HG02943 (cell line): ENCODE results near the gene C12orf75.
"Not testable (repeated sequence)": the region's sequence is repeated elsewhere in the genome, so short reads cannot be mapped to it uniquely, and the experiment has no call there.

Source experiments
- ATAC-seq: cut with Tn5 transposase; IDR thresholded peaks from one replicate; pipeline ENCODE4 v1.9.1; 2021; ENCODE audit warnings: mild to moderate bottlenecking, low read depth, moderate library complexity; ENCODE audit not compliant: unreplicated experiment

Gene C12orf75

DNA sequence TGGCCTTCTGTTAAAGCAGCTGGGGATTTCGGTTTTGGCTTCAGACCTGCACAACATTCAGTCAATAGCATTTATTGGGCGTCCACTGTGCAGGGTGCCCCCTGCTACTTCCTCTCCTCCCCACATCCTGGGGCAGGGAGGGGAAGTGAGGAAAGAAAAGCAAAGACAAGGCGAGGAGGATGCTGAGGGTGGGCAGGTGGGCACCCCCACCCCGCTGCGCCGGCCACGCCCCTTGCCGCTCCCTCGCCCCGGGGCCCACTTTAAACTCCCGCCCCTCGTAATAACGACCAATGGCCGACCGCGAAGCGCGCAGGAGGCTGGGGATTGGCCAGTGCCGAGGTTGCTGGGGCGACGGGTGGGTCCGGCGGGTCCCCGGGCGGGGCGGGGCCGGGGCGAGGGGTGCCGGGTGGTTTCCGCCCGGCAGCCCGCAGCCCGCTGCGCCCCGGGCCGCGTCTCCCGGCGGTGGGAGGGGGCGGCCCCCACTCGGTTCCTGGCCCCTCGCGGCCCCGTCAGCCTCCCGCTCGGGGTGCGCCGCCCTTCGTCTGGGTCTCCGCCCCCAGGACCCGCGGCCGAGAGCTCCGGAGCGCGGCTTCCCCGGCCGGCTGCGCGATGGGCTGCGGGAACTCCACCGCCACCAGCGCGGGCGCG lies at the start of gene C12orf75:
Gene C12orf75 (plus strand): TSS at position 409 of the 648 bp plus-strand sequence. CDS start 201 bp downstream, at position 610.
- peak; percentile 65 for ATAC-seq

- ATAC-seq = no peak
Observed at GRCh38 chr12:105280966-105281693, 49.4 kb upstream of the C12orf75 start.

DNA sequence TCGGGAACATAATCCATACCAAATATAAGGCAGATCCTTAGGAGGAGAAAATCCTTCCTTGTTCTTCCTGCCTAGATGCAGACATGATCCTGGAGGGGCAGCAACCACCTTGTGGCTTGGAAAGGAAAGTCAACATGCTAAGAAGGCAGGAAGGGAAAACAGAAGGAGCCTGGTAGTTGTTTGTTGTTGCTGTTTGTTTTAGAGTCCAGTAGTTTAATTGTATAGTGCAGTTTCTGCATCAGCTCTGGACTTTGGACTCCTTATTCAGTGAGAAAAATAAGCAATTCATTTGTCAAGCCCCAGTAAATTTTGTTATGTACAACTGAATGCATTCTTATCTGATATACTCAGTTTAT lies 48.8 kb upstream of the C12orf75 start:
- ATAC-seq = no peak

GRCh38 chr12:105285378-105285777 lies 45.1 kb upstream of the C12orf75 start:
- no peak for ATAC-seq

DNA sequence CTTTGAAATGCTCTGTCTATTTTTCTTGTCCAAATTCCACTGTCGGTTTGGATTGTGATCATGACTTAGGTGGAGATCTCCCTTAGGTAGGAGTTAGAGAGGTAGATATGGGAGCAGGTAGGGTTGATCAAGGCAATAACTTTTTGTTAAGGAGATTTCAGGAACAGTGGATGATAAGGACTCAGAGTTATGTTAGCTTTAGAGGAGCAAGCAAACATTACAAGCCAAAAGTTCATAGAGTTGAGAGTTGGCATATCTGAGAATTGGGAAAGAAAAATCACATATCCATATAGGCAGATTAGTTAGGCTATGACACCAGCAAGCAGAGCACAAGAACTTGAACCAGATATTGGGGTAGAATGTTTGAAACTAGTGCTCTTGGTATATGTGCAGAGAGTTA lies 43.1 kb upstream of the C12orf75 start:
- ATAC-seq = no peak

DNA sequence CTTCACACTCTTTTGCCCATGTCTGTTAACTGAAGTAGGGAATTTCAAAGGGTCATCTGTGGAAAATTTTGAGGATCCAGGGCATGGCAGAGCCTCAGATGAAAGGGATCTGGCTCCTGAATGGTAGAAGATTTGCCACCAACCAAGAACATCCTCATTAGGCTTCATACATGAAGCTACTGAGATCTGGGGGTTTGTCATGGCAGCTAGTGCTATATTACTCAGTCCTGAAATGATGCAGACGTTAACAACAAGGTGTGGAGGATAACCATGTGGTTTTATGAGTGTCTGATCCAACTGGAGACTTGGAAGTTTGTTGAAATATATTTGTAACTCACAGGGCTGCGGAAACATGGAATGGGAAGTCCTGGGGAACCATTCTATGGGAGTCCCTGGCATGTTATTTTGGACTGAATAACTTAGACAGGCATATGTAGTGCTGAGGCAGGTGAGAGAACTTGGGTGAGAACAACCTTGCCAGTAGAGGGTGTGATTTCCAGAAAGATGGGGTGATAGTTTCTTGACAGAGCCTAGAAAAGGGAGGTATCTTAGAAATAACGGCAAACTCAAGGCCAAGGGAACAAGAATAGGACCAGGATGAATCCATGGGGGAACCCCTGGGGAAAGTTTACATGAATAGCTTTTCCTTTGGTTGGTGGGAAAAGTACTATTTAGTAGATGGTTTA lies 42.0 kb upstream of the C12orf75 start:
- no peak for ATAC-seq

DNA sequence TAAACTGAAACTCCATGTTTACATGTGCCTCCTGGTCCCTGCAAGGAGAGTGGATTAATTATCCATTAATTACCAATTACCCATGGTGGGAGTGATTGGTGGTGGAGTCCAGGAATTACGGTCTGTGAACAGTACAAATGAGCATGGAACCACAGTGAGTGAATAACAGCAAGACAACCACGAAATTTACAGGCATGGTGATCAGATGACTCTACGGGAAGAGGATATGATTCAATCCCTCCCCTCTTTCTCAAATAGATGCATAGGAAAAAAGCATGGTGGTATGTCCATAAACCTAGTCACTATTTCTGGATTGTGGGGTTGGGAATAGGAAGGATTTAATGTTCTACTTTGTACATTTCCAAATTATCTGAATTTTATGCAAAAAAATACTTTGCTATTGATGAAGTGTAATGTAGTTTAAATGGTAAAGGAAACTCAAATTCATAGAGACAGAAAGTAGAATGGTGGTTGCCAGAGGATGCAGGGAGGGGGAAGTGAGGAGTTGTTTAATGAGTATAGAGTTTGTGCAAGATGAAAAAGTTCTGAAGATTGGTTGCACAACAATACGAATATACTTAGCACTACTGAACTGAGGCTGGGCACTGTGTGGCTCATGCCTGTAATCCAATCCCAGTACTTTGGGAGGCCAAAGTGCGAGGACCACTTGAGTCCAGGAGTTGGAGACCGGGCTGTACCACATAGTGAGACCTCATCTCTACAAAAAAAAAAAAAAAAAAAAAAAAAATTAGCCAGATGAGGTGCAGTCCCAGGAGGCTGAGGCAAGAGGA lies 41.2 kb upstream of the C12orf75 start:
- no peak for ATAC-seq

GRCh38 chr12:105291531-105291930 lies 39.0 kb upstream of the C12orf75 start:
- no peak for ATAC-seq

GRCh38 chr12:105292705-105293104 lies 37.8 kb upstream of the C12orf75 start:
- no peak for ATAC-seq

DNA sequence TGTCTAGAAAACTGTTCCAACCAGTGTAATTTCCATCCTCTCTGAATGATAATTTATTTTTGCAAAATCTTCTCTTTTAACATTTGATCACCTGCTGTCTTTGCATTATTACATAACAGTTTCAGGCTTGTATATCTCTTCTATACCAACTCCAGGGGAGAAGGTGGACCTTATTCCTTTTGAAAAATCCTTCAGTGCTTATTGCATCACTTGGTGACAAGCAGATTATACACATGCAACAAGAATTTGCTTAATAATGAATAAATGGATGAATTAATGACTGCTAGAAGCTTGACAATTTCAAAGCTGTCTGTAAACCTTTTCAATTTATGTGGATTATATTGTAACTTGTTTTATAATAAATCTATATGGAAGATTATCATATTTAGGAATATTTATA lies 37.3 kb upstream of the C12orf75 start:
- ATAC-seq = no peak

GRCh38 chr12:105294161-105294560 lies 36.3 kb upstream of the C12orf75 start:
- no peak for ATAC-seq

GRCh38 chr12:105294886-105295479 lies 35.5 kb upstream of the C12orf75 start:
- no peak for ATAC-seq

- no peak for ATAC-seq
Observed at GRCh38 chr12:105296116-105297089, 34.1 kb upstream of the C12orf75 start.

- no peak for ATAC-seq
Observed at GRCh38 chr12:105300883-105301282, 29.6 kb upstream of the C12orf75 start.

DNA sequence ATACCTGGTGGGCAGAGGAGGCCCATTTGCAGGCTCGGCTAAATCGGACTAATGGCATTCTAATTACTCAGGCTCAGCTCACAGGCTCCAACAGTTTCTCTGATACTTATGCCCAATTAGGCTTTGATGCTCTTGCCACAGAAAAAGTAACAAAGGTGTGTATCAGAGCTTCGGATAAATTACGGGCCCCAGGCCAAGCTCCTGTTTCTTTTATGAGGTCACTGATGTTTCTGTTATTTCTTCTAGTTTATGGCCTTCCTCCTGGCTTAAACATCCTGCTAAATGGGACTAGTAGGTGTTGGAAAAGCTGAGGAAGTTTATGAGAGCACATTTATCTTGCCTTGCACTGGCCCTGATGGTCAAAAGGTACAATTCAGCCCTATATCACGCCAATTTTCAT lies 28.8 kb upstream of the C12orf75 start:
- ATAC-seq = no peak

- ATAC-seq = not testable (repeated sequence)
Observed at GRCh38 chr12:105302986-105303385, 27.5 kb upstream of the C12orf75 start.

DNA sequence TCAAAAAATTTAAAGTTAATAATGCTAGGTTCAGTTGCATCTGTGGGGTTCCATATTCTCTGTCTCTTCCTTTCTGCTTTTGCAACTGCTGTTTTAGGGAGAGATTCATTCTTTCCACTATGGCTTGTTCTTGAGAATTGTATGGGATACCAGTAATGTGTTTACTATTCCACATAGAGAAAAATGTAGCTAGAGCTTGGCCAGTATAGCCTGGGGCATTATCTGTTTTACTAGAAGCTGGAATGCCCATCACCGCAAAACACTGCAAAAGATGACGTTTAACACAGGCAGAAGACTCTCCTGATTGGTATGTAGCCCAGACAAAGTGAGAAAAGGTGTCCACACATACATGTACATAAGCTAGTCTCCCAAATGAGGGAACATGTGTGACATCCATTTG lies 25.9 kb upstream of the C12orf75 start:
- not testable (repeated sequence) for ATAC-seq

- not testable (repeated sequence) for ATAC-seq
Observed at GRCh38 chr12:105307601-105308314, 22.7 kb upstream of the C12orf75 start.

DNA sequence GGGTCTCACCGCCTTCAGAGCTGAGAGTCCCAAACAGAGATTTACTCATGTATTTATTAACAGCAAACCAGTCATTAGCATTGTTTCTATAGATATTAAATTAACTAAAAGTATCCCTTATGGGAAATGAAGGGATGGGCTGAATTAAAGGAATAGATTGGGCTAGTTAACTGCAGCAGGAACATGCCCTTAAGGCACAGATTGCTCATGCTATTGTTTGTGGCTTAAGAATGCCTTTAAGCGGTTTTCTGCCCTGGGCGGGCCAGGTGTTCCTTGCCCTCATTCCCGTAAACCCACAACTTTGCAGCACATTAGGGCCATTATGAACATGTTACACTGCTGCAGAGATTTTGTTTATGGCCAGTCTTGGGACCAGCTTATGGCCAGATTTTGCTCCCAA lies 21.7 kb upstream of the C12orf75 start:
- ATAC-seq = not testable (repeated sequence)
